GM18520 (cell line): ENCODE measurements around the gene TBC1D9.

ENCODE experiments used
- ATAC-seq: cut with Tn5 transposase; IDR thresholded peaks from one replicate; pipeline ENCODE4 v1.9.1; 2021; ENCODE audit not compliant: unreplicated experiment

Gene TBC1D9

GRCh38 chr4:140628016-140628415 lies 128.2 kb downstream of the TBC1D9 start:
- ATAC-seq, result no peak

- no peak for ATAC-seq
Measured at GRCh38 chr4:140626661-140627376, 129.4 kb downstream of the TBC1D9 start.

- ATAC-seq, result no peak
Measured at GRCh38 chr4:140622333-140622958, 133.7 kb downstream of the TBC1D9 start.

DNA sequence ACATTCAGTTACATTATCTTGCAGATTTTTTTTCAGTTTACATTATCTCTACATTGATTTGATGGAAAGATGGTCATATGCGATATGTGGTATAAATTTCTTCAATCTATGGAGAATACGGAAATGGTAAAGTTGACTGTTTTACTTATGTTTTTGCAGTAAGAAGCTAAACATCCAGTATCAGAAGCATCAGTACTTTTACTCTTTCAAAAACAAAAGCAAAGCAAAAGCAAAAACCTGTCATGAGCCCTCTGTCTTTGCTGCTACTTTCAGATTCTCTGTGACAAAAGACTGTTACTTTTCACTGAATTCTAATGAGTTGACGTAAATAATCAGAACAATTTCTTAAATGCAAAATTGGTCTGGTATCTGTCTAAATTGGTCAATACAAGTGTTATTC lies 135.0 kb downstream of the TBC1D9 start:
- ATAC-seq, result no peak

DNA sequence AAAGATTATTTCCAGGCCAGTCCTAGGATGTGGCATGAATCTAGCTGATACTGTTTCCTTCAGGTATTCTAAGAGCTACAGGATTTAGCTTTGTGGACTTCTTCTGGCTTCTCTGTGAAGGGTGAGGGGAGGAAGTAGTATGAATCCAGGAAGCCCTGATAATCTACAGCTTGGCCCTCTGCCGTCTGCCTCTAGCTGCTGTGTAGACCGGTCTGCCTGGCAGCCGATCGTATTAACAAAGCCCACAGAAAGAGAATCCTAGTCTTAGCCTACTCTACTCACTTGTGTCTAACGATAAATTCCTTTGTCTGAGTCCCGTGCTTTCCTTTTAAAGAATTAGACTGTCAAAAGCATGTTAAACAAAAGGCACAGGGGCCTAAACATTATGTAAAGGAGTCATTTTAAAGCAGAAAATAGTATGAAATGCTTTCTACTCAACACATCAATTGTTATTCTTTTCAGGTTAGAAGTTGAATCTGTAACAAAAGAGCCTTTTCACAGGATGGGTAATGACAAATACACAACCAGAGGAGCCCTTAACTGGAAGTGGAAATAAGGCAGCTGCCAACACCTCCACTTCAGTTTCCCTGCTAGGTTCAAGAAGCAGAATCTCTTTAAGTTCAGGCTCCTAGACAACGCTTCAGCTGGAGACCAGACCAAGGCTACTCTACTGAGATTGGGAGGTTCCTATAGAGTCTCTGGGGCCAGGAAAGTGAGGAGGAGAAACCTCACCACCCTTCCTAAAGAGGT lies 138.5 kb downstream of the TBC1D9 start:
- ATAC-seq, result no peak

DNA sequence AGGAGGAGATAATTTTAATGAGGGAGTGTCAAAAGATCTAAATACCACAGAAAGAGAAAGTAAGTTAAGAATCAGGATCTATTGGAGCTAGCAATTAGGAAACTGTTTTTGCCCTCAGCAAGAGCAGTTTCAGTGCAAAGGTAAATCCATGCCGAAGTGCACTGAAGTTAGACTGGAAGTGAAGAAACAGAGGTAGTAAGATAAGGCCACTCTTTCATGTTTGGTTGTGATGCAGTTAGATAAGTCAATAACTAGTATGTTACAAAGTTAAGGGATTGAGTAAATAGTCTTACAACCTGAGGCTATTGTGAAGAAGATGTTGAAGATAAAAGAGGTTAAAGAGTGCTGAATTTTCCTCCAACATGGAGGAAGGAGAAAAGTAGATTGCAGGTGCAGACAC lies 140.7 kb downstream of the TBC1D9 start:
- ATAC-seq, result no peak

DNA sequence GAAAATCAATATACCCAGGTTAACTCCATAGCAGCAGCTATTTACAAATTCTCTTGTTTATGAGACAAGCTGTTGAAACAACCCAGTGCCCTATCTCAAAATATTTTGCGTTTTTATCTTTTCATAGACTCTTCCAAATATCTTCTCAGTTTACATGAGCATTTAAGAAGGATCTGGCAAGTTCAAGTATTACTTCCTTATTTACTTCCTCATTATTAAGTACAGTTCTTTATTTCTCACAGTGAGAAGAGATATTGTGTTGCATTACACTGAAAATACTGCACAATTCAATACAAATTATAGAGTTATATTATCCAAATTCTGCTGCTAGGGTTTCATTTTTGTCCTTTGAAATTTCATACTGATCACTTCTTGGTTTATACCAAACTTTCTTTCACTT lies 143.8 kb downstream of the TBC1D9 start:
- no peak for ATAC-seq

DNA sequence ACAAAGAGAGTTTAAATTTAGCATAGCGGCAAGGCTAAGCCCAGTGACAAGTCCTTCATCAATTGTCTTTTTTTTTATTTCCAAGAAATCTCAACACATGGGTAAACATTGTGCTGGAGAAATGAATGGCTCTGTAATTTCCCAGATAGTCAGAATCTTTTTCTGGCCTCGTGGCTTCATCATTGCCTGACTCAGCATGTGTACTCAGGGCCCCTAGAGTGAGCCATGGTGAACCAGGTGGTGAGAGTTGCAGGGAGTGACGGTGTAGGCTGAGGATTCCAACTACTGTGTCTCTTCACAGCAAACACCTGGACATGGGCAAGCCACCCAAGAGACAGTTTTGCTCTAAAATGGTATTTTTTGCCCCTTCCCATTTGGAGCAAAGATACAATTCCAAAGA lies 144.3 kb downstream of the TBC1D9 start:
- no peak for ATAC-seq

- ATAC-seq, result peak; percentile 74
Measured at GRCh38 chr4:140609548-140610425, 146.4 kb downstream of the TBC1D9 start.

DNA sequence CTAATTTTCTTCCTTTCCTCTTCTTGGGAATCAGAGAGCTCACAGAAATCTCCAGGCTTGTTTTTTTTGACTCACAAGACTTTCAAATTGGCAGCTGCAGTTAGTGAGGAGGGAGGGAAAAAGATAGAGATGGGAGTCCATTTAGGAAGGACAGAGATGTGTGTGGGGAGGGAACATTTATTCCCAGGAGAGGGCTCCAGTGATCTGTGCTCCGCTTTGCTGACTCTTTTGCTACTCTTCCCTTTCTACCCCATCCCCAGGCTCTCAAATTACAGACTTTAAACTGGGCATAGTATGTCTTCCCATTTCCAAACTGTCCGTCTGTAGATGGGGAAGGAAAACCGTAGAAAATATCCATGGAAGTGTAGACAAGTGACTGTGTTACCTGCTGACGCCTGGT lies 148.3 kb downstream of the TBC1D9 start:
- ATAC-seq, result no peak

DNA sequence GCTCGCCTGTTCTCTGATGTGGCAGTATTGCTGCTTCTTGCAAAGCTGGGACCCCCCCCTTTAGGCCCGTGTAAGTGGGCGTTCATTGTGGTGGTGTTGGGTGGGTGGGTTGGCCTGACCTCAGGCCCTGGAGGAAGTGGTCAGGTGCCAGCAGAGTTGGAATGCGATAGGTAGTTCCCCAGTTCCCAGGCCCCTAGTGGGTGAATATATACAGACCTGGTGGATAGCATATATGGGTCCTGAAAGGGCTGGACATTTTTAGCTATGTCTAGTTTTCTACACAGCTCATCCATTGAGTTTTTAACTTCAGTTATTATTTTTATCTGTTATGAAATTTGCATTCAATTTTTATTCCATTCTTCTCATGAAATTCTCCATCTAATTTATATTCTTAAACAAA lies 151.6 kb downstream of the TBC1D9 start:
- no peak for ATAC-seq

- ATAC-seq, result no peak
Measured at GRCh38 chr4:140603286-140603685, 152.9 kb downstream of the TBC1D9 start.

DNA sequence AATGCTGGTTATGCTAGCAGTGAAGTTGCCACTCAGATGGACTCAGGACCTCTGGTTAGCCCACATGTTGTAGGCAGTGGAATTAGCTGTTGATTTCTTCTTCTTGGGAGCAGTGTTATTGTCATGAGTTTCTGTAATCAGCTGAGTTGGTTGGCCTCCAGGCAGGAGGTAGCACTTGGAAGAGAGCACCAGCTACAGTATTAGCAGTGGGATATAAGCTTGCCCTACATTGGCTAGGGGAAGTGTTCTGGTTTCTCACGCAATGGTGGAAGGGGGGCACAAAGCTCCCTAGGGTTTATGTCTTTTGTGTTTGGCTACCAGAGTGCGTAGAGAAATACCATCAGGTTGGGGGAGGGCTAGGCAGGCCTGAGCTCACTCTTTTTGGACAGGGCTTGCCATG lies 153.5 kb downstream of the TBC1D9 start:
- ATAC-seq, result no peak

DNA sequence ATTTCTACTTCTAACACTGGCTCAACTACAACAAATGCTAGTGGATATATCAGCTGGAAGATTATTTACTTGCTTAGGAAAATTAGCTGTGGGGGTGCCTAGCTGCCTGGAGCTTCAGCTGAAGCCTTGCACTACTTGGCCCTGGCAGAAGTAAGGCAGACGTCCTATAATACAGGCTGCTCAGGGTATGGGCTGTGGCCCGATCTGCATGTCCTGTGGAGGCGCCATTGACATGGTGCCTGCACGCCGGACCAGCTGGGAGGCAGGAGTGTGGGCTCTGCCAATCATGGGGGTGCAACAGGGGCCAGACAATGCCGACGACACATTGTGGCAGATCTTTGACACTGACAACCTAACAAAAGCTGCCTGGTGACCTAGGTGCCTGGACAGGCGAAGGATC lies 155.8 kb downstream of the TBC1D9 start:
- ATAC-seq, result no peak

- ATAC-seq, result no peak
Measured at GRCh38 chr4:140595065-140595464, 161.1 kb downstream of the TBC1D9 start.

GRCh38 chr4:140584439-140584838 lies 171.7 kb downstream of the TBC1D9 start:
- ATAC-seq, result no peak

- no peak for ATAC-seq
Measured at GRCh38 chr4:140581078-140581477, 175.1 kb downstream of the TBC1D9 start.

DNA sequence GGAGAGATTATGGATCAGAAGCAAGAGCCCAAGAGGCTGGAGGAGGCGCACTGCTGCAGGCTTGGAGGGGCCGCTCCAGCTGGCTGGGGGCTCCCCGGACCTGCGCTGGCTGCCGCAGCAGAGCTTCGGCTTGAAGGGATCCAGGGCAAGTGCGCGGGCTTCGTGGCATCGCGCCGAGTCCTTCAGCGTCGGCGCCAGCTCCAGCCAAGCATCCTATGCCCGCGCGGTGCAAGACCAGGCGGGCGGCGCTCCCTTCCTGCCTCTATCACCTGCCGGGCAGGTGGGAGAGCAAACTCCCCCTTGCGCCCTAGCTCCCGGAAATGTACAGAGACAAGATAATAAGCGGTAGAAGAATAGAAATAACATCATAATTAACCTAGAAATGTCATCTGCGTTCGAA lies 176.9 kb downstream of the TBC1D9 start:
- ATAC-seq, result no peak

DNA sequence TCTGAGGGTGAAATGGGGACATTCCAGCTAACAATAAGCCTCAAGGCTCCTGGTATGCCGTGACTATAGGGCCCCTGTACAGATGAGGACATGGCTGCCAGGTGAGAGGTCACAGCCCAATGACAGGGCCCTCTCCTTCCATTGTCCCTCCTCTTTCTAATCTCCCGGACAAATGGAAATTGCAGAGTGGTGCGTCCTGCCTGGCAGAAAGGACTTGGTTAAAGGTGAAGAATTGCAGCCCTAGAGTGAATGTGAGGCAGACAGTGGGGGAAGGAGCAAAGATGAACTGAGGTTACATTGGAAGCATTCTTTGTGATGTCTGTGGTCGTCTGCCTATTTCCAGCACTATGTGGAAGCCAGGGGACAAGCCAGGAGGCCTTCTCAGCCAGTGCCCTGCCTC lies 180.7 kb downstream of the TBC1D9 start:
- no peak for ATAC-seq

- no peak for ATAC-seq
Measured at GRCh38 chr4:140571620-140572019, 184.6 kb downstream of the TBC1D9 start.
